Measurements from ENCODE around the gene EBLN2.

EBLN2 gene

GRCh38 chr3:73073091-73073707, 11.7 kb downstream of the EBLN2 start:
- H3K9me3 ChIP-seq = no peaks in the 10 kb centered on the region
- no peak for DNase-seq
- TF ChIP-seq CTCF (IDR thresholded peaks at IDR 0.05; ENCODE audit: low read depth, low read length) = no peak

GRCh38 chr3:73074781-73075180, 13.3 kb downstream of the EBLN2 start:
- DNase-seq = no peak
- Histone ChIP-seq H3K27me3 (no peaks in the 10 kb centered on the region), H3K9me3 (no peaks in the 10 kb centered on the region), H3K4me1 (no peaks in the 10 kb centered on the region), H3K4me3 (ENCODE audit: low read depth, low read length) (no peak overlapping the region), H3K36me3 (no peaks in the 10 kb centered on the region)
- no peak for TF ChIP-seq CTCF (IDR thresholded peaks at IDR 0.05; ENCODE audit: low read depth, low read length)

More at GRCh38 chr3:73073091-73073707, 11.7 kb downstream of the EBLN2 start:
- peaks cover 3% of the 10 kb centered on the region; the same call in 1 of the 2 replicates for H3K36me3 ChIP-seq
- H3K4me3 ChIP-seq (ENCODE audit: low read depth, low read length) = no peak overlapping the region
- H3K27me3 ChIP-seq = no peaks in the 10 kb centered on the region
- no peaks in the 10 kb centered on the region for H3K4me1 ChIP-seq

GRCh38 chr3:73080216-73080966, 18.9 kb downstream of the EBLN2 start:
- no peaks in the 10 kb centered on the region for H3K4me1 ChIP-seq
- DNase-seq = no peak
- H3K9me3 ChIP-seq = no peaks in the 10 kb centered on the region
- no peaks in the 10 kb centered on the region for H3K27me3 ChIP-seq
- no peaks in the 10 kb centered on the region for H3K36me3 ChIP-seq
- TF ChIP-seq CTCF (IDR thresholded peaks at IDR 0.05; ENCODE audit: low read depth, low read length) = no peak
- H3K4me3 ChIP-seq (ENCODE audit: low read depth, low read length) = no peak overlapping the region

- no peaks in the 10 kb centered on the region for H3K27me3 ChIP-seq
- no peak overlapping the region for H3K4me3 ChIP-seq (ENCODE audit: low read depth, low read length)
- no peaks in the 10 kb centered on the region for H3K9me3 ChIP-seq
- TF ChIP-seq CTCF (IDR thresholded peaks at IDR 0.05; ENCODE audit: low read depth, low read length) = no peak
- no peak for DNase-seq
- H3K36me3 ChIP-seq = no peaks in the 10 kb centered on the region
- no peaks in the 10 kb centered on the region for H3K4me1 ChIP-seq
Measured at GRCh38 chr3:73081140-73081539, 19.7 kb downstream of the EBLN2 start.

GRCh38 chr3:73084170-73084569, 22.7 kb downstream of the EBLN2 start:
- H3K4me1 ChIP-seq = no peaks in the 10 kb centered on the region
- no peak overlapping the region for H3K4me3 ChIP-seq (ENCODE audit: low read depth, low read length)
- TF ChIP-seq CTCF (IDR thresholded peaks at IDR 0.05; ENCODE audit: low read depth, low read length) = no peak
- no peak for DNase-seq
- no peaks in the 10 kb centered on the region for H3K36me3 ChIP-seq
- no peaks in the 10 kb centered on the region for H3K27me3 ChIP-seq
- H3K9me3 ChIP-seq = no peaks in the 10 kb centered on the region

- peak; percentile 60 for DNase-seq
- peak; percentile 74 for TF ChIP-seq CTCF (IDR thresholded peaks at IDR 0.05; ENCODE audit: low read depth, low read length)
- H3K9me3 ChIP-seq = no peaks in the 10 kb centered on the region
- 0 out of 2 replicates have a peak overlapping the region, but pooled peaks have one; percentile 4 for H3K4me3 ChIP-seq (ENCODE audit: low read depth, low read length)
- H3K27me3 ChIP-seq = no peaks in the 10 kb centered on the region
- no peaks in the 10 kb centered on the region for H3K4me1 ChIP-seq
- H3K36me3 ChIP-seq = no peaks in the 10 kb centered on the region
Measured at GRCh38 chr3:73086071-73086494, 24.6 kb downstream of the EBLN2 start.
